WTC11 (cell line): Measurements from ENCODE around the gene TTLL10.

ENCODE experiments used
- ZBTB21 ChIP-seq: sonication (generic); formaldehyde crosslinking; IDR thresholded peaks from 2 replicates; pipeline ENCODE4 v1.8.1; 2023; ENCODE audit warnings: mild to moderate bottlenecking, missing genetic modification reagents, borderline replicate concordance
- TF ChIP-seq, protein P1 (sequence below): sonication (generic); formaldehyde crosslinking; IDR thresholded peaks from 2 replicates; pipeline ENCODE4 v1.8.0; 2022; ENCODE audit warnings: mild to moderate bottlenecking, missing genetic modification reagents

DNA sequence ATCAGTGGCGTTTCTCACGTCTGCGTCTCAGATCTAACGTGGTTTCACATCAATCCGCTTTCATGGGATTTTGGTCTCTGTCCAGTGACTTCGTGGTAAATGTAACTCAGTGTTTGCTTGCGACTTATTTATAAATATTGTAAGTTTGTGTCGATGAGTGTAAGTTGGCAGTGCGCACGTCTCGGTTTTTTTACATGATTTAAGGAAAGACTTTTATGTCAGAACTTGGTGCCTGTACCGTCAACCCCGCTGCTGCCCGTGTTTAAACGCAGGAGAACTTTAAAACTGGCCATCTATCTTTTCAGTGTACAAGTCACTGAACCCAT lies 59.9 kb downstream of the TTLL10 start:
- no peak for TF ChIP-seq ZBTB21 (CRISPR knock-in tag)
- TF ChIP-seq, protein P1, sequence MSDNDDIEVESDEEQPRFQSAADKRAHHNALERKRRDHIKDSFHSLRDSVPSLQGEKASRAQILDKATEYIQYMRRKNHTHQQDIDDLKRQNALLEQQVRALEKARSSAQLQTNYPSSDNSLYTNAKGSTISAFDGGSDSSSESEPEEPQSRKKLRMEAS (CRISPR knock-in tag) = no peak
